K562 (cell line): Measurements from ENCODE around the gene GMEB2. TPM values are rescaled to one million over a fixed set of nuclear protein-coding genes. Genes with fewer than 3 reads are reported as not detected.

Experiments used
- CBFA2T2 ChIP-seq: fragments of 450-650 bp; conservative IDR thresholded peaks from 2 replicates; pipeline ENCODE4 v1.6.1; 2017; ENCODE audit warnings: mild to moderate bottlenecking
- FOXJ3 ChIP-seq: sonication (generic); formaldehyde crosslinking; IDR thresholded peaks from 2 replicates; pipeline ENCODE4 v1.4.0; 2020; ENCODE audit warnings: mild to moderate bottlenecking, missing genetic modification reagents
- HSF4 ChIP-seq: fragments of 250-450 bp; sonication (Bioruptor Pico); IDR thresholded peaks from 2 replicates; pipeline ENCODE4 v2.1.2; 2022; ENCODE audit warnings: mild to moderate bottlenecking, moderate library complexity, borderline replicate concordance
- ILF3 ChIP-seq: fragments of 450-650 bp; IDR thresholded peaks from 2 replicates; pipeline ENCODE4 v1.6.1; 2018; ENCODE audit warnings: antibody characterized with exemption, mild to moderate bottlenecking, moderate library complexity, borderline replicate concordance
- NFXL1 ChIP-seq: fragments of 450-650 bp; formaldehyde crosslinking; IDR thresholded peaks from 2 replicates; pipeline ENCODE4 v1.4.0; 2021; ENCODE audit warnings: mild to moderate bottlenecking
- XRCC5 ChIP-seq: fragments of 200-400 bp; formaldehyde crosslinking; IDR thresholded peaks from 2 replicates; pipeline ENCODE4 v1.6.1; 2017; ENCODE audit warnings: low read depth, mild to moderate bottlenecking, low read length
- ZNF785 ChIP-seq: fragments of 250-450 bp; sonication (Bioruptor Pico); IDR thresholded peaks from 2 replicates; pipeline ENCODE4 v1.4.0; 2020; ENCODE audit warnings: mild to moderate bottlenecking
- polyA plus RNA-seq, 8 experiments: library from polyadenylated mRNA; depleted of rRNA in 4 of 8; stranded (reverse) in 5 of 8; unstranded in 3 of 8; fragments of >200 nt; fragmentation: Nextera tagmentation in 2 of 8; fragmentation: Illumina TruSeq in 1 of 8; extraction: Ambion mirVana in 2 of 8; extraction: Trizol in 1 of 8; gene quantifications; 2 replicates each; pipeline versions ENCODE4 v1.2.1 to v1.2.3, GENCODE V29; 2011 to 2014; ENCODE audit warnings: inconsistent platforms in 1 of 8, missing spikeins in 1 of 8
- total RNA-seq, 7 experiments: library from RNA; depleted of rRNA in 6 of 7; stranded (reverse); fragments of >200 nt in 6 of 7; fragmentation: Illumina TruSeq in 2 of 7; extraction: Trizol in 2 of 7; gene quantifications; 2 replicates each; pipeline versions ENCODE4 v1.2.1 to v1.2.3, GENCODE V29; 2011 to 2021; ENCODE audit warnings: low replicate concordance in 1 of 7
- TF ChIP-seq, protein P1 (sequence below): fragments of 450-650 bp; formaldehyde crosslinking; IDR thresholded peaks from 2 replicates; pipeline ENCODE4 v1.4.0; 2020; ENCODE audit warnings: mild to moderate bottlenecking
- TF ChIP-seq, protein P2 (sequence below): sonication (generic); formaldehyde crosslinking; IDR thresholded peaks from 2 replicates; pipeline ENCODE4 v1.8.1; 2023; ENCODE audit warnings: mild to moderate bottlenecking, missing genetic modification reagents
- TF ChIP-seq, protein P3 (sequence below): IDR thresholded peaks from 3 replicates; pipeline ENCODE4 v1.6.1; 2011; ENCODE audit warnings: borderline replicate concordance, mild to moderate bottlenecking, moderate library complexity; ENCODE audit not compliant: insufficient read length; ENCODE audit errors: extremely low read depth
- TF ChIP-seq, protein P4 (sequence below): sonication (generic); formaldehyde crosslinking; IDR thresholded peaks from 2 replicates; pipeline ENCODE4 v1.8.1; 2023; ENCODE audit warnings: mild to moderate bottlenecking, missing genetic modification reagents
- TF ChIP-seq, protein P5 (sequence below): fragments of 450-650 bp; IDR thresholded peaks from 2 replicates; pipeline ENCODE4 v1.6.1; 2017; ENCODE audit warnings: antibody characterized with exemption
- TF ChIP-seq, protein P6 (sequence below): fragments of 450-650 bp; IDR thresholded peaks from 2 replicates; pipeline ENCODE4 v1.6.1; 2016; ENCODE audit warnings: missing biosample characterization, missing genetic modification characterization
- TF ChIP-seq, protein P7 (sequence below): fragments of 450-650 bp; conservative IDR thresholded peaks from 2 replicates; pipeline ENCODE4 v1.6.1; 2016; ENCODE audit warnings: missing genetic modification characterization, low read depth, mild to moderate bottlenecking, missing compliant biosample characterization, moderate library complexity

GMEB2 gene
- total and polyA plus RNA-seq, 9 of the 15 experiments (the other 6 are each of a cell fraction or from before 2014, with no cell fraction given), result 0.03 to 13.9 (median 6.3) TPM

DNA sequence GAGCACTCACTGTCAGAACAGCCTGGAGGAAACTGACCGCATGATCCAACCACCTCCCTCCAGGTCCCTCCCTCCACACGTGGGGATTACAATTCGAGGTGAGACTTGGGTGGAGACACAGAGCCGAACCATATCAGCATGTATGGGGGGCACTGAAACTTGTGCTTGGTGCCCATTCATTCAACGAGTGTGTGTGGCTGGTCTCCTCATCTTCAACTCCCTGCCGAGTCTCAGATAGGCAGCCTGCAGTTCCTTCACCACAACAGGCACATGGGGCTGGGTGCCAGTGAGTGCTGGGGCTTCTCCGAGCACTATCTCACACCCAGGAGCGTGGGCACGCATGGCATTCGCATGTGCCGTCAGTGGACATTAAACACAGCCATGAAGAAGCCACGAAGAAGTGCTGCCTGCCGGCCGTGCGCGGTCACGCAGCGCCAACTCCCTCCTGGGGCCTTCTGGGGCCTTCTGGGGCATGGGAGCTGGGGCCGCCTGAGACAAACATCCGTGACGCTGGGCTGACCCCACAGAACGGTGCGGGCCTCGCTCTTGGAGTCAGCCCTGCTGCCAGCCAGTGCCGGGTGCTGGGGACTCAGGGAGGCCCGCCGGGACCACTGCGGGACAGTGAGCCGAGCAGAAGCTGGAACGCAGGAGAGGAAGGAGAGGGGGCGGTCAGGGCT, 30.5 kb upstream of the GMEB2 start (continued):
- TF ChIP-seq, protein P1, sequence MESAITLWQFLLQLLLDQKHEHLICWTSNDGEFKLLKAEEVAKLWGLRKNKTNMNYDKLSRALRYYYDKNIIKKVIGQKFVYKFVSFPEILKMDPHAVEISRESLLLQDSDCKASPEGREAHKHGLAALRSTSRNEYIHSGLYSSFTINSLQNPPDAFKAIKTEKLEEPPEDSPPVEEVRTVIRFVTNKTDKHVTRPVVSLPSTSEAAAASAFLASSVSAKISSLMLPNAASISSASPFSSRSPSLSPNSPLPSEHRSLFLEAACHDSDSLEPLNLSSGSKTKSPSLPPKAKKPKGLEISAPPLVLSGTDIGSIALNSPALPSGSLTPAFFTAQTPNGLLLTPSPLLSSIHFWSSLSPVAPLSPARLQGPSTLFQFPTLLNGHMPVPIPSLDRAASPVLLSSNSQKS (CRISPR knock-in tag), result no peak
- TF ChIP-seq NFXL1 (CRISPR knock-in tag) (no peak), XRCC5 (no peak), HSF4 (no peak), ILF3 (no peak), FOXJ3 (CRISPR knock-in tag) (no peak), ZNF785 (CRISPR knock-in tag) (no peak), CBFA2T2 (no peak)
- TF ChIP-seq, protein P2, sequence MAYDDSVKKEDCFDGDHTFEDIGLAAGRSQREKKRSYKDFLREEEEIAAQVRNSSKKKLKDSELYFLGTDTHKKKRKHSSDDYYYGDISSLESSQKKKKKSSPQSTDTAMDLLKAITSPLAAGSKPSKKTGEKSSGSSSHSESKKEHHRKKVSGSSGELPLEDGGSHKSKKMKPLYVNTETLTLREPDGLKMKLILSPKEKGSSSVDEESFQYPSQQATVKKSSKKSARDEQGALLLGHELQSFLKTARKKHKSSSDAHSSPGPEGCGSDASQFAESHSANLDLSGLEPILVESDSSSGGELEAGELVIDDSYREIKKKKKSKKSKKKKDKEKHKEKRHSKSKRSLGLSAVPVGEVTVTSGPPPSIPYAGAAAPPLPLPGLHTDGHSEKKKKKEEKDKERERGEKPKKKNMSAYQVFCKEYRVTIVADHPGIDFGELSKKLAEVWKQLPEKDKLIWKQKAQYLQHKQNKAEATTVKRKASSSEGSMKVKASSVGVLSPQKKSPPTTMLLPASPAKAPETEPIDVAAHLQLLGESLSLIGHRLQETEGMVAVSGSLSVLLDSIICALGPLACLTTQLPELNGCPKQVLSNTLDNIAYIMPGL (CRISPR knock-in tag), result no peak
- TF ChIP-seq, protein P3, sequence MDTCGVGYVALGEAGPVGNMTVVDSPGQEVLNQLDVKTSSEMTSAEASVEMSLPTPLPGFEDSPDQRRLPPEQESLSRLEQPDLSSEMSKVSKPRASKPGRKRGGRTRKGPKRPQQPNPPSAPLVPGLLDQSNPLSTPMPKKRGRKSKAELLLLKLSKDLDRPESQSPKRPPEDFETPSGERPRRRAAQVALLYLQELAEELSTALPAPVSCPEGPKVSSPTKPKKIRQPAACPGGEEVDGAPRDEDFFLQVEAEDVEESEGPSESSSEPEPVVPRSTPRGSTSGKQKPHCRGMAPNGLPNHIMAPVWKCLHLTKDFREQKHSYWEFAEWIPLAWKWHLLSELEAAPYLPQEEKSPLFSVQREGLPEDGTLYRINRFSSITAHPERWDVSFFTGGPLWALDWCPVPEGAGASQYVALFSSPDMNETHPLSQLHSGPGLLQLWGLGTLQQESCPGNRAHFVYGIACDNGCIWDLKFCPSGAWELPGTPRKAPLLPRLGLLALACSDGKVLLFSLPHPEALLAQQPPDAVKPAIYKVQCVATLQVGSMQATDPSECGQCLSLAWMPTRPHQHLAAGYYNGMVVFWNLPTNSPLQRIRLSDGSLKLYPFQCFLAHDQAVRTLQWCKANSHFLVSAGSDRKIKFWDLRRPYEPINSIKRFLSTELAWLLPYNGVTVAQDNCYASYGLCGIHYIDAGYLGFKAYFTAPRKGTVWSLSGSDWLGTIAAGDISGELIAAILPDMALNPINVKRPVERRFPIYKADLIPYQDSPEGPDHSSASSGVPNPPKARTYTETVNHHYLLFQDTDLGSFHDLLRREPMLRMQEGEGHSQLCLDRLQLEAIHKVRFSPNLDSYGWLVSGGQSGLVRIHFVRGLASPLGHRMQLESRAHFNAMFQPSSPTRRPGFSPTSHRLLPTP, result no peak
- TF ChIP-seq, protein P4, sequence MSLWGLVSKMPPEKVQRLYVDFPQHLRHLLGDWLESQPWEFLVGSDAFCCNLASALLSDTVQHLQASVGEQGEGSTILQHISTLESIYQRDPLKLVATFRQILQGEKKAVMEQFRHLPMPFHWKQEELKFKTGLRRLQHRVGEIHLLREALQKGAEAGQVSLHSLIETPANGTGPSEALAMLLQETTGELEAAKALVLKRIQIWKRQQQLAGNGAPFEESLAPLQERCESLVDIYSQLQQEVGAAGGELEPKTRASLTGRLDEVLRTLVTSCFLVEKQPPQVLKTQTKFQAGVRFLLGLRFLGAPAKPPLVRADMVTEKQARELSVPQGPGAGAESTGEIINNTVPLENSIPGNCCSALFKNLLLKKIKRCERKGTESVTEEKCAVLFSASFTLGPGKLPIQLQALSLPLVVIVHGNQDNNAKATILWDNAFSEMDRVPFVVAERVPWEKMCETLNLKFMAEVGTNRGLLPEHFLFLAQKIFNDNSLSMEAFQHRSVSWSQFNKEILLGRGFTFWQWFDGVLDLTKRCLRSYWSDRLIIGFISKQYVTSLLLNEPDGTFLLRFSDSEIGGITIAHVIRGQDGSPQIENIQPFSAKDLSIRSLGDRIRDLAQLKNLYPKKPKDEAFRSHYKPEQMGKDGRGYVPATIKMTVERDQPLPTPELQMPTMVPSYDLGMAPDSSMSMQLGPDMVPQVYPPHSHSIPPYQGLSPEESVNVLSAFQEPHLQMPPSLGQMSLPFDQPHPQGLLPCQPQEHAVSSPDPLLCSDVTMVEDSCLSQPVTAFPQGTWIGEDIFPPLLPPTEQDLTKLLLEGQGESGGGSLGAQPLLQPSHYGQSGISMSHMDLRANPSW (CRISPR knock-in tag), result no peak
- TF ChIP-seq, protein P5, sequence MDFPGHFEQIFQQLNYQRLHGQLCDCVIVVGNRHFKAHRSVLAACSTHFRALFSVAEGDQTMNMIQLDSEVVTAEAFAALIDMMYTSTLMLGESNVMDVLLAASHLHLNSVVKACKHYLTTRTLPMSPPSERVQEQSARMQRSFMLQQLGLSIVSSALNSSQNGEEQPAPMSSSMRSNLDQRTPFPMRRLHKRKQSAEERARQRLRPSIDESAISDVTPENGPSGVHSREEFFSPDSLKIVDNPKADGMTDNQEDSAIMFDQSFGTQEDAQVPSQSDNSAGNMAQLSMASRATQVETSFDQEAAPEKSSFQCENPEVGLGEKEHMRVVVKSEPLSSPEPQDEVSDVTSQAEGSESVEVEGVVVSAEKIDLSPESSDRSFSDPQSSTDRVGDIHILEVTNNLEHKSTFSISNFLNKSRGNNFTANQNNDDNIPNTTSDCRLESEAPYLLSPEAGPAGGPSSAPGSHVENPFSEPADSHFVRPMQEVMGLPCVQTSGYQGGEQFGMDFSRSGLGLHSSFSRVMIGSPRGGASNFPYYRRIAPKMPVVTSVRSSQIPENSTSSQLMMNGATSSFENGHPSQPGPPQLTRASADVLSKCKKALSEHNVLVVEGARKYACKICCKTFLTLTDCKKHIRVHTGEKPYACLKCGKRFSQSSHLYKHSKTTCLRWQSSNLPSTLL, result no peak
- TF ChIP-seq, protein P6, sequence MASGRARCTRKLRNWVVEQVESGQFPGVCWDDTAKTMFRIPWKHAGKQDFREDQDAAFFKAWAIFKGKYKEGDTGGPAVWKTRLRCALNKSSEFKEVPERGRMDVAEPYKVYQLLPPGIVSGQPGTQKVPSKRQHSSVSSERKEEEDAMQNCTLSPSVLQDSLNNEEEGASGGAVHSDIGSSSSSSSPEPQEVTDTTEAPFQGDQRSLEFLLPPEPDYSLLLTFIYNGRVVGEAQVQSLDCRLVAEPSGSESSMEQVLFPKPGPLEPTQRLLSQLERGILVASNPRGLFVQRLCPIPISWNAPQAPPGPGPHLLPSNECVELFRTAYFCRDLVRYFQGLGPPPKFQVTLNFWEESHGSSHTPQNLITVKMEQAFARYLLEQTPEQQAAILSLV (tag), result no peak
- TF ChIP-seq, protein P7, sequence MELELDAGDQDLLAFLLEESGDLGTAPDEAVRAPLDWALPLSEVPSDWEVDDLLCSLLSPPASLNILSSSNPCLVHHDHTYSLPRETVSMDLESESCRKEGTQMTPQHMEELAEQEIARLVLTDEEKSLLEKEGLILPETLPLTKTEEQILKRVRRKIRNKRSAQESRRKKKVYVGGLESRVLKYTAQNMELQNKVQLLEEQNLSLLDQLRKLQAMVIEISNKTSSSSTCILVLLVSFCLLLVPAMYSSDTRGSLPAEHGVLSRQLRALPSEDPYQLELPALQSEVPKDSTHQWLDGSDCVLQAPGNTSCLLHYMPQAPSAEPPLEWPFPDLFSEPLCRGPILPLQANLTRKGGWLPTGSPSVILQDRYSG (tag), result 0 out of 2 replicates have a peak, but pooled peaks have one; percentile 28
